Spinal cord (tissue), 10 donors: ENCODE measurements around the gene PCNT. TPM values are rescaled to one million over a fixed set of nuclear protein-coding genes. Genes with fewer than 3 reads are reported as not detected.
"Not testable (repeated sequence)": the region's sequence is repeated elsewhere in the genome, so short reads cannot be mapped to it uniquely, and the experiment has no call there.

Experiments
- DNase-seq, 6 donors: peaks; one replicate each; pipeline versions ENCODE4 v3.0.0 to v3.0.0-alpha.2; 2013 to 2015; ENCODE audit warnings: low spot score in 6 of 6, low read depth in 4 of 6
- H3K27ac ChIP-seq: one replicate; pipeline ENCODE4 v1.5.1; 2013; ENCODE audit warnings: low read depth, low read length, control low read depth
- H3K27me3 ChIP-seq: one replicate; pipeline ENCODE4 v1.6.1; 2013; ENCODE audit warnings: low read length; ENCODE audit not compliant: control insufficient read depth, insufficient read depth
- H3K36me3 ChIP-seq: one replicate; pipeline ENCODE4 v1.6.1; 2013; ENCODE audit warnings: low read length; ENCODE audit not compliant: control insufficient read depth, insufficient read depth
- H3K4me1 ChIP-seq: one replicate; pipeline ENCODE4 v1.6.1; 2013; ENCODE audit warnings: low read length; ENCODE audit not compliant: control insufficient read depth, insufficient read depth
- H3K4me3 ChIP-seq: one replicate; pipeline ENCODE4 v1.5.1; 2013; ENCODE audit warnings: low read depth, low read length, control low read depth
- H3K9me3 ChIP-seq: one replicate; pipeline ENCODE4 v1.6.1; 2013; ENCODE audit warnings: low read length; ENCODE audit not compliant: control insufficient read depth, insufficient read depth
- WGBS: methylation state at CpG from one replicate; pipeline ENCODE4 v1.1.5; 2013; ENCODE audit warnings: missing lambda C conversion rate; ENCODE audit not compliant: insufficient coverage; 5-methylcytosine and 5-hydroxymethylcytosine counted together
- polyA plus RNA-seq, 2 donors: library from polyadenylated mRNA; unstranded; fragments of 120-200 nt; gene quantifications; one replicate each; pipeline ENCODE4 v1.2.1, GENCODE V29; 2013; ENCODE audit not compliant: insufficient read length in 2 of 2
- total RNA-seq, 2 donors: library from RNA; depleted of rRNA in 1 of 2; stranded (reverse); fragments of 120-200 nt in 1 of 2; fragments of >200 nt in 1 of 2; gene quantifications; one replicate each; pipeline versions ENCODE4 v1.2.3 to v1.2.4, GENCODE V29; 2013 to 2014
- donor health status: healthy.

Gene PCNT
- total and polyA plus RNA-seq, 4 donors = 18.4 to 47.4 (median 29.9) TPM

DNA sequence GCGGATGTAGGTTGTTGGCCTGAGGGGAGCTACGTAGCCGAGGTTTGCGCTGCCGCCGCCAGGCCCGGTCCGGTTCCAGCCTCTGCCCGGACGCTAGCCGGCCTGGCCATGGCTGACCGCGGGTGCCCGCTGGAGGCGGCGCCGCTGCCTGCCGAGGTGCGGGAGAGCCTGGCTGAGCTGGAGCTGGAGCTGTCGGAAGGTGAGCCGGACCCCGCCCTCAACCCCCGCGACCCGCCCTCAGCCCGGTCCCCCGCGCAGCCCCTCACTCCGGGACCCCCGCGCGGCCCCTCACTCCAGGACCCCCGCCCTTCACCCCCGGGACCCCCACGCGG, 135.0 kb downstream of the PCNT start:
- Histone ChIP-seq H3K9me3 (no peaks in the 10 kb centered on the region), H3K4me1 (peaks cover 28% of the 10 kb centered on the region), H3K27me3 (no peaks in the 10 kb centered on the region), H3K4me3 (peak overlapping the region; percentile 53), H3K36me3 (peaks cover 5% of the 10 kb centered on the region), H3K27ac (peak overlapping the region; percentile 40)
- no peak for DNase-seq
- WGBS = 0% methylated on average over 26 of the region's 36 CpGs

DNA sequence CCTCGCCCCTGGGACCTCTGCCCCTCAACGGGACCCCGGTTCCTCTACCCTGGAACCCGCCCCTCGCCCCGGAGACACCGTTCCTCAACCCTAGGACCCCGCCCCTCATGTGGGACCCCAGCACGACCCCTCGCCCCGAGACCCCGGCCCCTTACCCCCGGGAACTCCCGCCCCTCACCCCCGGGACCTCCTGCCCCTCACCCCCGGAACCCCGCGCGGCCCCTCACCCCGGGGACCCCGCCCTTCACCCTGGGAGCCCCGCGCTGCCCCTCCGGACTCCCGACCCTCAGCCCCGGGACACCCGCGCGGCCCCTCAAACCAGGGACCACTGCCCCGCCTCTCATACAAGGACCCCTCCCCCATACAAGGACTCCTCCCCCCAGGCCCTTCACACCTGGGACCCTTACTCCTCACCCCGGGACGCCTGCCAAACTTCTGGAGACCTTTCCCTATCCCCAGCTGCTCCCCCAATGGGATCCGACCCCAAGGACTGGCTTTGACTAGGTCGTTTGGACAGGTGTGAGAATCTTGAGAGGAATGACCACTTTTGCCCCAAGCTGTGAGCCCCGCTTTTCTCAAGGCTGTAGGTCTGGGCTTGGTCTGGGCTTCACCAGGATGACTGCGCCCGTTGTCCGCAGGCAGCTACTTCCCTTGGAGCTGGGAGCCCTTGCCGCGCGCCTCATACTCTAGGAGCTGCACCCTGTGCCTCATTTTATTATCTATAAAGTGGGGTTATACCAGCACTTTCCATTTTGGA, 135.6 kb downstream of the PCNT start:
- Histone ChIP-seq H3K4me3 (peak overlapping the region; percentile 53), H3K27me3 (no peaks in the 10 kb centered on the region), H3K36me3 (peaks cover 5% of the 10 kb centered on the region), H3K9me3 (no peaks in the 10 kb centered on the region), H3K4me1 (peaks cover 28% of the 10 kb centered on the region), H3K27ac (no peak overlapping the region)
- WGBS = 0% methylated on average over 13 of the region's 41 CpGs
- peak in 2 of 6 donors; percentile 32 to 38 for DNase-seq

GRCh38 chr21:46461909-46462308, 138.0 kb downstream of the PCNT start:
- H3K36me3 ChIP-seq = peaks cover 3% of the 10 kb centered on the region
- H3K27ac ChIP-seq = no peak overlapping the region
- DNase-seq = no peak
- WGBS = 65% methylated on average over 5 of the region's 5 CpGs
- no peaks in the 10 kb centered on the region for H3K27me3 ChIP-seq
- no peaks in the 10 kb centered on the region for H3K9me3 ChIP-seq
- no peak overlapping the region for H3K4me3 ChIP-seq
- peaks cover 20% of the 10 kb centered on the region for H3K4me1 ChIP-seq

DNA sequence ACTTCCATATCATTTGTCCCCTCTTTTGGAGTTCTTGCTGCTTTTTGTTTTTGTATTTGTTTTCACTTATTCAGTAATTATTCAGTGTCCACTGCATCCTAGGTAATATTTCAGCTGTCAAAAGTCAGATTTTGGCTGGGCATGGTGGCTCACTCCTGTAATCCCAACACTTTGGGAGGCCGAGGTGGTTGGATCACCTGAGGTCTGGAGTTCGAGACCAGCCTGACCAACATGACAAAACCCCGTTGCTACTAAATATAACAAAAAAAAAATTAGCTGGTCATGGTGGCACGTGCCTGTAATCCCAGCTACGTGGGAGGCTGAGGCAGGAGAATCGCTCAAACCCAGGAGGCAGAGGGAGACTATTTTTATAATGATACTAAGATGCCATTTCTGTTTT, 141.2 kb downstream of the PCNT start:
- WGBS = 100% methylated on average over 3 of the region's 6 CpGs
- H3K27ac ChIP-seq, H3K4me1 ChIP-seq, H3K27me3 ChIP-seq, H3K9me3 ChIP-seq, H3K4me3 ChIP-seq, H3K36me3 ChIP-seq, DNase-seq: not testable (repeated sequence)

DNA sequence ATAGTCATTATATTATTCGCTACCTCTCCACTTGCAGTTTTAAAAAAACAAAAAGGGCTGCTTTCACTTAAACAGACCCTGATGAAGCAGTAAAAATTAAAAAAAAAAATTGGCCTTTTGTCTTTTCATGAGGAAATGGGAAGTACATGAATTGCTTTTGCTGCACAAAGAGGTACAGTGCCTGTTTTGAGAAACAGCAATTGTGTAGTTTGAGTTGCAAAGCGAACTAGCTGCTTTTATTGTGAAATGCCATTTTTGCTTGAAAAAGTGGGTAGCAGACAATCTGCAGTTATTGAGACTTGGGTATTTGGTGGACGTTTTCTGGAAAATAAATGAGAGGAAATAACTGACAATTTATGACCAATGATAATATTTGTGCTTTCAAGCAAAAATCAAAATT, 141.7 kb downstream of the PCNT start:
- H3K27me3 ChIP-seq = no peaks in the 10 kb centered on the region
- H3K4me1 ChIP-seq = peaks cover 2% of the 10 kb centered on the region
- no peaks in the 10 kb centered on the region for H3K9me3 ChIP-seq
- no peak overlapping the region for H3K4me3 ChIP-seq
- peaks cover 6% of the 10 kb centered on the region for H3K36me3 ChIP-seq
- DNase-seq = no peak
- H3K27ac ChIP-seq = no peak overlapping the region
- 86% methylated on average over 1 of the region's 3 CpGs for WGBS

DNA sequence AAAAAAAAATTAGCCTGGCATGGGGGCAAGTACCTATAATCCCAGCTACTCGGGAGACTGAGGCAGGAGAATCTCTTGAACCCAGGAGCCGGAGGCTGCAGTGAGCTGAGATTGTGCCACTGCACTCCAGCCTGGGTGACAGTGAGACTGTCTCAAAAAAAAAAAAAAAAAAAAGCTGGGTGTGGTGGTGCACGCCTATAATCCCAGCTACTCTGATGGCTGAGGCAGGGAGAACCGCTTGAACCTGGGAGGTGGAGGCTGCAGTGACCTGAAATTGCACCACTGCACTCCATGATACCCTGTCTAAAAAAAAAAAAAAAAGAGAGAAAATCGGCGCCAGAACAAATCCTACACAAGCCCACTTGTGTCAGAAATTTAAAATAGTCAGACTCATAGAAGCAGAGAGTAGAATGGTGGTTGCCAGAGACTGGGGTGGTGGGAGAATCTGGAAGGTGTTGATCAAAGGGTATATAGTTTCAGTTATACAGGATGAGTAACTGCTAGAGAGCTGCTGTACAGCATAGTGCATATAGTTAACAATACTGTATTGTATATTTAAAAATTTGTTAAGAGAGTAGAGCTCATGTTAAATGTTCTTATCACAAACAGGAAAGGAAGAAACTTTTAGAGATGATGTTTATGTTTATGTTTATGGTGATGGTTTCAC, 144.3 kb downstream of the PCNT start:
- H3K27ac ChIP-seq = no peak overlapping the region
- H3K27me3 ChIP-seq = no peaks in the 10 kb centered on the region
- H3K9me3 ChIP-seq = no peaks in the 10 kb centered on the region
- no peak overlapping the region for H3K4me3 ChIP-seq
- no peak for DNase-seq
- no peaks in the 10 kb centered on the region for H3K4me1 ChIP-seq
- WGBS = 92% methylated on average over 2 of the region's 6 CpGs
- H3K36me3 ChIP-seq = peaks cover 6% of the 10 kb centered on the region

GRCh38 chr21:46469275-46469674, 145.3 kb downstream of the PCNT start:
- Histone ChIP-seq H3K27me3 (no peaks in the 10 kb centered on the region), H3K27ac (no peak overlapping the region), H3K36me3 (peaks cover 4% of the 10 kb centered on the region), H3K9me3 (no peaks in the 10 kb centered on the region), H3K4me1 (no peaks in the 10 kb centered on the region), H3K4me3 (no peak overlapping the region)
- 97% methylated on average over 3 of the region's 3 CpGs for WGBS
- no peak for DNase-seq

GRCh38 chr21:46471514-46471913, 147.6 kb downstream of the PCNT start:
- WGBS = no CpG with 5 or more reads among the region's 1 CpG
- no peak overlapping the region for H3K4me3 ChIP-seq
- H3K36me3 ChIP-seq = peaks cover 6% of the 10 kb centered on the region
- H3K27ac ChIP-seq = no peak overlapping the region
- H3K4me1 ChIP-seq = no peaks in the 10 kb centered on the region
- H3K9me3 ChIP-seq = no peaks in the 10 kb centered on the region
- peak in 1 of 6 donors; percentile 6 for DNase-seq
- H3K27me3 ChIP-seq = no peaks in the 10 kb centered on the region

DNA sequence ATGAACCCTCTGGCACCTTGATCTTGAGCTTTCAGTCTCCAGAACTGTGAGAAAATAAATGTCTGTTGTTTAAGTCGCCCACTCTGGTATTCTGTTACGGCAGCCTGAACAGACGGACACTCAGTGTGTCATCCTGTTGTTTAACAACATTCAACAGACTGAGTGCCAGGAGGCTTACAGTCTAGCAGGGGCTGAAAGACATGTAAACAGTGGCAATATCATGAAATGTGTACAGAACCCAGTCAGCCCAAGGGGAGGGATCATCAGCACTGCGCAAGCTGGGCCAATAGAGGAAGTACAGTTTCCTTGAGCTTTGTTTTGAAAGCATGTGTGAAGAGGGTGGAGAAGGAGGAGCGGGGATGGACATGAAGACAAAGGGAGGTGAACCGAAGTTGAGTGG, 148.3 kb downstream of the PCNT start:
- DNase-seq = peak in 1 of 6 donors; percentile 4
- WGBS = 76% methylated on average over 6 of the region's 6 CpGs
- no peak overlapping the region for H3K4me3 ChIP-seq
- H3K4me1 ChIP-seq = no peaks in the 10 kb centered on the region
- H3K36me3 ChIP-seq = peaks cover 8% of the 10 kb centered on the region
- H3K9me3 ChIP-seq = no peaks in the 10 kb centered on the region
- H3K27ac ChIP-seq = peak overlapping the region; percentile 13
- no peaks in the 10 kb centered on the region for H3K27me3 ChIP-seq

DNA sequence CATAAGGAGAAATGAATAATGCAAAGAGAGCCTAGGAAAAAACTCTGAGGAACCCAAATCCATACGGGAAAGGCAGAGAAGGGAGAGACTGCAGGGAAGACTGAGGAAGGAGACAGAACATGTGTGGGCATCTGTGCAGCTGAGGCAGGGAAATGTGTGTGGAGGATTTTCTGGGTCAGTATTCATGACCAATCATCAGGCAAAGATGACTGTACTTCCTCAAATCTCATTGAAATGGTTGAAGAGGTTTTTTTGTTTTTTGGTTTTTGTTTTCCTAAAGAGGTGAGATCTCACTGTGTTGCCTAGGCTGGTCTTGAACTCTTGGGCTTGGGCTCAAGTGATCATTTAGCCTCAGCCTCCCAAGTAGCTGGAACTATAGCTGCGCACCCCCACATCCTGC, 150.4 kb downstream of the PCNT start:
- H3K27me3 ChIP-seq = no peaks in the 10 kb centered on the region
- no peak for DNase-seq
- H3K36me3 ChIP-seq = peaks cover 12% of the 10 kb centered on the region
- H3K9me3 ChIP-seq = no peaks in the 10 kb centered on the region
- H3K4me3 ChIP-seq = no peak overlapping the region
- H3K27ac ChIP-seq = no peak overlapping the region
- 95% methylated on average over 2 of the region's 2 CpGs for WGBS
- H3K4me1 ChIP-seq = no peaks in the 10 kb centered on the region
